ENCODE measurements around the gene ATXN7L1. TPM values are rescaled to one million over a fixed set of nuclear protein-coding genes. Genes with fewer than 3 reads are reported as not detected.

Gene ATXN7L1
- total RNA-seq, 1 donor from 2014 or later, result 12.9 TPM

DNA sequence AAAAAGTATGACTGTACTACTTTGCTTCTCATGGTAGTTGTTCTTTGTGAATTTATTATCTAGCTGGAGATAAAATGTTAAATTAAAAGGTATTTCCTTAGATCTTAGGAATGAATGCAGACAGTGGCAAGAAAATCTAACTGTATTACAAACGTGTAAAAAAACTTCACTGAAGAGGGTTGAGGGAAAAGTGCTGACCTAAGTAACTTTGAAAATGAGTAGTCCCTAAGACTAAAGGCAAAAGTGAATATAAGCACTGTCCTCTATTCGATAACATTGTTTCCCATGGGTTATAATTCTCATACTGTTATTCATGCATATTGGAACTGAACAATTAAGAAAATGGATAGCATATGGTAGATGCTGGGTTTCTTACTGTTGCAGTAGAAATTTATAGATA lies 148.4 kb downstream of the ATXN7L1 start:
- intact Hi-C loops (cut with DNase I), result no loop called here

DNA sequence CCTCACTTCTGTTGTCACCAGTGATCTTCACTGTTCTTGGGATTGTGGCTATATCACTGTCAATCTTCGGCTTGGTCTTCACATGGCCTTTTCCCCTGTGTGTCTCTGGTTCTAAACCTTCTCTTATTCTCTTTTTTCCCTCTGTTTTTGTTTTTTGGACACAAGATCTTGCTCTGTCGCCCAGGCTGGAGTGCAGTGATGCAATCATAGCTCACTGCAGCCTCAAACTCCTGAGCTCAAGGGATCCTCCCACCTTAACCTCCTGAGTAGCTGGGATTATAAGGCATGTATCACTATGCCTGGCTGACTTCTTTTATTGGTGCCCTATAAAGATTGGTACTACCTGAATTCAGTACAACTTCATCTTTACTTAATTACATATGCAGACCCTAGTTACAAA lies 151.7 kb downstream of the ATXN7L1 start:
- Histone ChIP-seq H3K27me3 (no peaks in the 10 kb centered on the region), H3K4me3 (no peak overlapping the region), H3K4me1 (no peaks in the 10 kb centered on the region), H3K9me3 (no peaks in the 10 kb centered on the region), H3K27ac (no peak overlapping the region), H3K36me3 (no peaks in the 10 kb centered on the region)
- ATAC-seq (no peak), DNase-seq (no peak)
- TF ChIP-seq, protein P1, sequence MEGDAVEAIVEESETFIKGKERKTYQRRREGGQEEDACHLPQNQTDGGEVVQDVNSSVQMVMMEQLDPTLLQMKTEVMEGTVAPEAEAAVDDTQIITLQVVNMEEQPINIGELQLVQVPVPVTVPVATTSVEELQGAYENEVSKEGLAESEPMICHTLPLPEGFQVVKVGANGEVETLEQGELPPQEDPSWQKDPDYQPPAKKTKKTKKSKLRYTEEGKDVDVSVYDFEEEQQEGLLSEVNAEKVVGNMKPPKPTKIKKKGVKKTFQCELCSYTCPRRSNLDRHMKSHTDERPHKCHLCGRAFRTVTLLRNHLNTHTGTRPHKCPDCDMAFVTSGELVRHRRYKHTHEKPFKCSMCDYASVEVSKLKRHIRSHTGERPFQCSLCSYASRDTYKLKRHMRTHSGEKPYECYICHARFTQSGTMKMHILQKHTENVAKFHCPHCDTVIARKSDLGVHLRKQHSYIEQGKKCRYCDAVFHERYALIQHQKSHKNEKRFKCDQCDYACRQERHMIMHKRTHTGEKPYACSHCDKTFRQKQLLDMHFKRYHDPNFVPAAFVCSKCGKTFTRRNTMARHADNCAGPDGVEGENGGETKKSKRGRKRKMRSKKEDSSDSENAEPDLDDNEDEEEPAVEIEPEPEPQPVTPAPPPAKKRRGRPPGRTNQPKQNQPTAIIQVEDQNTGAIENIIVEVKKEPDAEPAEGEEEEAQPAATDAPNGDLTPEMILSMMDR (IDR thresholded peaks at IDR 0.05), result no peak
- intact Hi-C loops (cut with DNase I), result no loop called here

More for the DNA sequence above, 148.4 kb downstream of the ATXN7L1 start:
- Histone ChIP-seq H3K4me3 (no peak overlapping the region), H3K27me3 (no peaks in the 10 kb centered on the region), H3K9me3 (no peaks in the 10 kb centered on the region), H3K27ac (no peak overlapping the region), H3K36me3 (no peaks in the 10 kb centered on the region), H3K4me1 (no peaks in the 10 kb centered on the region)
- TF ChIP-seq, protein P1 (IDR thresholded peaks at IDR 0.05), result no peak
- DNase-seq (no peak), ATAC-seq (no peak)

DNA sequence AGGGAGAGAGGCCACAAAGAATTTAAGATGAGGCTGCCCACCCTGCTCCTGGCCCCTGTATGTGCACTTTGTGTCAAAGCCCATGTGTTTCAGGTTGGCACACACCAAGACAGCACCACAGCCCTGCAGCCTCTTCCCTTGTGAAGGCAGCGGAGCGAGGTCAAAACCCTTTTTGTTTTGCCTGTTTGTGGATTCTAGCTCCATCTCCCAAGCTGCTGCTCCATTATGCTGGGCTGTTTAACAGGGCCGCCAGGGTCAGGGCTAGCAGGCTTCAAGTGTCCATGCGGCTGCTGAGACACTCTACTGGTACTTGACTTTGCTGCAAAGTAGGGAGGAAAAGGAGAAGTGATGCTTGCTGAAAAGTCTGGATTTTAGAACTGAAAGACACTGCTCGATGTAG lies 152.8 kb downstream of the ATXN7L1 start:
- ATAC-seq (no peak), DNase-seq (no peak)
- H3K27ac ChIP-seq, result no peak overlapping the region
- TF ChIP-seq, protein P1 (IDR thresholded peaks at IDR 0.05), result no peak
- H3K4me3 ChIP-seq, result no peak overlapping the region
- intact Hi-C loops (cut with DNase I), result no loop called here
- H3K9me3 ChIP-seq, result no peaks in the 10 kb centered on the region
- H3K27me3 ChIP-seq, result no peaks in the 10 kb centered on the region
- no peaks in the 10 kb centered on the region for H3K4me1 ChIP-seq
- no peaks in the 10 kb centered on the region for H3K36me3 ChIP-seq

DNA sequence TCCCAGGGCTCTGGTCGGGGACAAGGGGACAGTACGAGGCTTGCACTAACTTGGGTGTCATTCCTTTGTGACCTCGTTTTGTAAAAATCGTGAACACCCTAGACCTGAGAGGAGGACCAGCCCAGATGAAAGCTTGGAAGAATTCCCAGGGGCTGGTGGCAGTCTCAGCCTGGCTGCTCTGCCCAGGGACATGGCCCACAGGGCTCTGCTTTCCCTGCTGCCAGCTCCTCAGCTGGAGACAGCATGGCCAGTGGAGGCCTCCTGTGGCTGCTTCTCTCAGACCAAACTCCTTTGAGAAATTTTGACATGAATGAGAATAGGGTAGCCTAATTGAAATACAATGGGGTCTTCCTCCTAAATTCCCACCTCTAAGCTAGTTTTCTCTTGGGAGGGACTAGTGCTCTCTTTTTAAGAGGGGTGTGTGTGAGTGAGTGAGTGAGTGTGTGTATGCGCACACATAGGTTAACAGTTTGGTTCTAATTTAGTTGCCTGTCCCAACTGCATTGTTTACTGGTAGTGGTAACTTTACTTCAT lies 154.8 kb downstream of the ATXN7L1 start:
- H3K36me3 ChIP-seq, result no peaks in the 10 kb centered on the region
- H3K4me1 ChIP-seq, result no peaks in the 10 kb centered on the region
- no peaks in the 10 kb centered on the region for H3K9me3 ChIP-seq
- intact Hi-C loops (cut with DNase I), result no loop called here
- TF ChIP-seq, protein P1 (IDR thresholded peaks at IDR 0.05), result no peak
- no peak for DNase-seq
- H3K27ac ChIP-seq, result no peak overlapping the region
- no peaks in the 10 kb centered on the region for H3K27me3 ChIP-seq
- H3K4me3 ChIP-seq, result no peak overlapping the region
- no peak for ATAC-seq

DNA sequence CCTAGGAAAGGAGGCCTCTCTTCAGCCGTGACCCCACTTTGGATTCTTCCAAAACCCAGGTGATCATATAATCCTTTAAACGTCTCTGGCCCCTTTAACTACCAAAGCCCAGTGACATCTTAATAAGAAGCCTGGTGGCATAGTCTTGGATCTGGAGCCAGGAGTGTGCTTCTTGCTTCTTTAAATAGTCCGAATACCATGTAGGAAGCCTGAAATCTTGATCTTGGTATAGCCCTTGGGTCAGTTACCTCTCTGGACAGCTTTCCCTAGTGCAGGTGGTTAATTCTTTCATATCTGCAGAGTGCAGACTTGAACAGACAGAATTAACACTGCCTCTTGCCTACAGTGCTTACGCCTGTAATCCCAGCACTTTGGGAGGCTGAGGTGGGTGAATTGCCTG lies 156.5 kb downstream of the ATXN7L1 start:
- no peaks in the 10 kb centered on the region for H3K4me1 ChIP-seq
- no peaks in the 10 kb centered on the region for H3K27me3 ChIP-seq
- no peaks in the 10 kb centered on the region for H3K36me3 ChIP-seq
- intact Hi-C loops (cut with DNase I), result no loop called here
- TF ChIP-seq, protein P1 (IDR thresholded peaks at IDR 0.05), result no peak
- no peak overlapping the region for H3K4me3 ChIP-seq
- H3K27ac ChIP-seq, result no peak overlapping the region
- no peak for ATAC-seq
- no peak for DNase-seq
- no peaks in the 10 kb centered on the region for H3K9me3 ChIP-seq

DNA sequence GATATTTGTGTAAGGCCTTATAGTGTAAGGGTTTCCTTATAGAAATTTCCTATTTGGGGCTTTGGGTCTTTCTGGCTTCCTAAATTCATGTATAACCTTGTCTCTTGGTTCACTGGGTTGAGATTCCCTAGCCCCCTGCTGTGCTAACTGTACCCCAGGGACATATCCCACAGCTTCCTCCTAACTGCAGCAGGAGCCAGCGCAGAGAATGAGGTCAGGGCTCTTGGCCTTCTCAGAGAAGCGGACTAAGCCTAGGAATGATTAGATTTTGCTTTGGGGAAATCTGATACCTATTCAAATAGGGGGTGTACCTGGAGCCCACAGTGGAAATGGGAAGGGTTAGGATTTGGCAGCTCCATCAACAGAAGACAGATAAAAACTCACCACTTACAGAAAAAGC lies 157.0 kb downstream of the ATXN7L1 start:
- ATAC-seq (no peak), DNase-seq (no peak)
- H3K27ac ChIP-seq, result no peak overlapping the region
- H3K4me1 ChIP-seq, result no peaks in the 10 kb centered on the region
- no peaks in the 10 kb centered on the region for H3K36me3 ChIP-seq
- no peaks in the 10 kb centered on the region for H3K27me3 ChIP-seq
- intact Hi-C loops (cut with DNase I), result no loop called here
- TF ChIP-seq, protein P1 (IDR thresholded peaks at IDR 0.05), result no peak
- H3K9me3 ChIP-seq, result no peaks in the 10 kb centered on the region
- H3K4me3 ChIP-seq, result no peak overlapping the region

Data from upper lobe of right lung (tissue), 1 donor.